IPS-20b (cell line): Measurements from ENCODE around the gene ANKS1B.

Experiments used
- H3K27ac ChIP-seq: one replicate; pipeline ENCODE4 v1.5.1; 2013; ENCODE audit warnings: low read length
- H3K27me3 ChIP-seq: 2 replicates; pipeline ENCODE4 v1.6.1; 2013; ENCODE audit warnings: mild to moderate bottlenecking, low read length, inconsistent platforms; ENCODE audit not compliant: insufficient read depth
- H3K36me3 ChIP-seq: 2 replicates; pipeline ENCODE4 v1.6.1; 2013; ENCODE audit warnings: low read depth, mild to moderate bottlenecking, inconsistent platforms, low read length, moderate library complexity; ENCODE audit not compliant: insufficient read depth
- H3K4me1 ChIP-seq: 2 replicates; pipeline ENCODE4 v1.6.1; 2013; ENCODE audit warnings: mild to moderate bottlenecking, control low read depth, inconsistent platforms, low read length, moderate library complexity; ENCODE audit not compliant: insufficient read depth
- H3K4me3 ChIP-seq: 2 replicates; pipeline ENCODE4 v1.5.1; 2013; ENCODE audit warnings: mild to moderate bottlenecking, low read length, inconsistent platforms
- H3K9ac ChIP-seq: 2 replicates; pipeline ENCODE4 v1.6.1; 2013; ENCODE audit warnings: low read depth, mild to moderate bottlenecking, inconsistent platforms, low read length, moderate library complexity
- H3K9me3 ChIP-seq: 2 replicates; pipeline ENCODE4 v1.6.1; 2013; ENCODE audit warnings: mild to moderate bottlenecking, low read depth, low read length, inconsistent platforms; ENCODE audit not compliant: insufficient read depth

Gene ANKS1B

GRCh38 chr12:99142651-99143050, 842.1 kb downstream of the ANKS1B start:
- H3K27me3 ChIP-seq = no peaks in the 10 kb centered on the region
- peaks cover 4% of the 10 kb centered on the region; the same call in 1 of the 2 replicates for H3K9me3 ChIP-seq
- H3K4me1 ChIP-seq = no peaks in the 10 kb centered on the region
- no peak overlapping the region for H3K27ac ChIP-seq
- no peak overlapping the region for H3K9ac ChIP-seq
- no peaks in the 10 kb centered on the region for H3K36me3 ChIP-seq
- no peak overlapping the region for H3K4me3 ChIP-seq

GRCh38 chr12:99140017-99140720, 844.6 kb downstream of the ANKS1B start:
- Histone ChIP-seq H3K4me3 (no peak overlapping the region), H3K4me1 (0 out of 2 replicates have a peak, but pooled peaks cover 2% of the 10 kb centered on the region)

GRCh38 chr12:99138393-99138792, 846.3 kb downstream of the ANKS1B start:
- no peak overlapping the region for H3K27ac ChIP-seq
- H3K4me1 ChIP-seq = 0 out of 2 replicates have a peak, but pooled peaks cover 2% of the 10 kb centered on the region
- H3K4me3 ChIP-seq = no peak overlapping the region
- H3K9me3 ChIP-seq = no peaks in the 10 kb centered on the region
- H3K27me3 ChIP-seq = no peaks in the 10 kb centered on the region
- no peaks in the 10 kb centered on the region for H3K36me3 ChIP-seq
- no peak overlapping the region for H3K9ac ChIP-seq

More at GRCh38 chr12:99140017-99140720, 844.6 kb downstream of the ANKS1B start:
- peaks cover 4% of the 10 kb centered on the region; the same call in 1 of the 2 replicates for H3K9me3 ChIP-seq
- H3K36me3 ChIP-seq = no peaks in the 10 kb centered on the region
- no peaks in the 10 kb centered on the region for H3K27me3 ChIP-seq
- no peak overlapping the region for H3K9ac ChIP-seq
- H3K27ac ChIP-seq = no peak overlapping the region

- Histone ChIP-seq H3K9ac (no peak overlapping the region), H3K4me3 (no peak overlapping the region), H3K27me3 (no peaks in the 10 kb centered on the region), H3K9me3 (no peaks in the 10 kb centered on the region), H3K4me1 (0 out of 2 replicates have a peak, but pooled peaks cover 2% of the 10 kb centered on the region), H3K27ac (no peak overlapping the region), H3K36me3 (no peaks in the 10 kb centered on the region)
Measured at GRCh38 chr12:99137124-99137855, 847.4 kb downstream of the ANKS1B start.

- Histone ChIP-seq H3K4me3 (no peak overlapping the region), H3K36me3 (no peaks in the 10 kb centered on the region), H3K9me3 (no peaks in the 10 kb centered on the region)
Measured at GRCh38 chr12:99136516-99136915, 848.2 kb downstream of the ANKS1B start.

GRCh38 chr12:99135376-99135775, 849.4 kb downstream of the ANKS1B start:
- Histone ChIP-seq H3K36me3 (no peaks in the 10 kb centered on the region), H3K9me3 (no peaks in the 10 kb centered on the region), H3K27me3 (no peaks in the 10 kb centered on the region), H3K4me1 (peaks cover 8% of the 10 kb centered on the region; the same call in 1 of the 2 replicates), H3K4me3 (no peak overlapping the region), H3K27ac (no peak overlapping the region), H3K9ac (no peak overlapping the region)

More at GRCh38 chr12:99136516-99136915, 848.2 kb downstream of the ANKS1B start:
- peaks cover 2% of the 10 kb centered on the region; the same call in 1 of the 2 replicates for H3K4me1 ChIP-seq
- H3K27ac ChIP-seq = no peak overlapping the region
- H3K9ac ChIP-seq = no peak overlapping the region
- no peaks in the 10 kb centered on the region for H3K27me3 ChIP-seq

- Histone ChIP-seq H3K9ac (no peak overlapping the region), H3K36me3 (no peaks in the 10 kb centered on the region), H3K27ac (no peak overlapping the region), H3K9me3 (no peaks in the 10 kb centered on the region), H3K27me3 (no peaks in the 10 kb centered on the region), H3K4me3 (no peak overlapping the region), H3K4me1 (peaks cover 8% of the 10 kb centered on the region; the same call in 1 of the 2 replicates)
Measured at GRCh38 chr12:99133401-99133800, 851.3 kb downstream of the ANKS1B start.

- Histone ChIP-seq H3K4me3 (peak overlapping the region; percentile 2; the same call in 1 of the 2 replicates), H3K4me1 (peaks cover 6% of the 10 kb centered on the region; the same call in 1 of the 2 replicates)
Measured at GRCh38 chr12:99131751-99132199, 853.0 kb downstream of the ANKS1B start.

GRCh38 chr12:99130808-99131553, 853.8 kb downstream of the ANKS1B start:
- no peaks in the 10 kb centered on the region for H3K36me3 ChIP-seq
- H3K4me3 ChIP-seq = peak overlapping the region; percentile 2; the same call in 1 of the 2 replicates
- peaks cover 6% of the 10 kb centered on the region; the same call in 1 of the 2 replicates for H3K4me1 ChIP-seq
- H3K27me3 ChIP-seq = no peaks in the 10 kb centered on the region
- no peak overlapping the region for H3K27ac ChIP-seq
- H3K9ac ChIP-seq = peak overlapping the region; percentile 3; the same call in 1 of the 2 replicates
- no peaks in the 10 kb centered on the region for H3K9me3 ChIP-seq

More at GRCh38 chr12:99131751-99132199, 853.0 kb downstream of the ANKS1B start:
- H3K9me3 ChIP-seq = no peaks in the 10 kb centered on the region
- no peak overlapping the region; the same call in 1 of the 2 replicates for H3K9ac ChIP-seq
- H3K36me3 ChIP-seq = no peaks in the 10 kb centered on the region
- no peaks in the 10 kb centered on the region for H3K27me3 ChIP-seq
- no peak overlapping the region for H3K27ac ChIP-seq

GRCh38 chr12:99128246-99128802, 856.4 kb downstream of the ANKS1B start:
- no peaks in the 10 kb centered on the region for H3K36me3 ChIP-seq
- H3K27me3 ChIP-seq = no peaks in the 10 kb centered on the region
- no peak overlapping the region for H3K27ac ChIP-seq
- H3K4me1 ChIP-seq = peaks cover 6% of the 10 kb centered on the region; the same call in 1 of the 2 replicates
- no peak overlapping the region for H3K9ac ChIP-seq
- no peaks in the 10 kb centered on the region for H3K9me3 ChIP-seq
- H3K4me3 ChIP-seq = no peak overlapping the region

GRCh38 chr12:99122959-99123358, 861.8 kb downstream of the ANKS1B start:
- no peak overlapping the region for H3K27ac ChIP-seq
- no peaks in the 10 kb centered on the region for H3K27me3 ChIP-seq
- H3K9me3 ChIP-seq = no peaks in the 10 kb centered on the region
- no peaks in the 10 kb centered on the region for H3K36me3 ChIP-seq
- no peaks in the 10 kb centered on the region for H3K4me1 ChIP-seq
- no peak overlapping the region for H3K4me3 ChIP-seq
- H3K9ac ChIP-seq = no peak overlapping the region
